ENCODE data around the gene QSOX2.

QSOX2 gene

DNA sequence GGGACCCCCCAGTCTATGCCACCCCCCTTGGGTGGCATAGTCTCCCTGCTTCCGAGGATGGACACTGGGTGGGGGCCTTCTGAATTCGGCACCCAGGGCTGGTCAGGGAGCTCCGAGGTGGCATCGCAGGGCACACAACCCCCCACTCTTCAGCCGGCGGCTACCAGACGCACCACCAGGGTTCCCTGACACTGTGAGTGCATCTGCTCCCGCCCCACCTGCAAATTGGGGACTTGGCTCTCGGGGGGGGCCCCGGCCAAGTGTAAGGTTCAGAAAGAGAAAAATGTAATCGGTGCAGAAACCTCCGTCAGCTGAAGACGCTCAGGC is 12.7 kb upstream of the QSOX2 start:
- ChIA-PET POLR2A (no interaction called here), CTCF (interaction anchor here (1.0 kb wide), 1 partner anchor 9 kb away, joined by 3 read pairs; no protein-coding TSS in a partner anchor)
- TF ChIP-seq, protein P1, sequence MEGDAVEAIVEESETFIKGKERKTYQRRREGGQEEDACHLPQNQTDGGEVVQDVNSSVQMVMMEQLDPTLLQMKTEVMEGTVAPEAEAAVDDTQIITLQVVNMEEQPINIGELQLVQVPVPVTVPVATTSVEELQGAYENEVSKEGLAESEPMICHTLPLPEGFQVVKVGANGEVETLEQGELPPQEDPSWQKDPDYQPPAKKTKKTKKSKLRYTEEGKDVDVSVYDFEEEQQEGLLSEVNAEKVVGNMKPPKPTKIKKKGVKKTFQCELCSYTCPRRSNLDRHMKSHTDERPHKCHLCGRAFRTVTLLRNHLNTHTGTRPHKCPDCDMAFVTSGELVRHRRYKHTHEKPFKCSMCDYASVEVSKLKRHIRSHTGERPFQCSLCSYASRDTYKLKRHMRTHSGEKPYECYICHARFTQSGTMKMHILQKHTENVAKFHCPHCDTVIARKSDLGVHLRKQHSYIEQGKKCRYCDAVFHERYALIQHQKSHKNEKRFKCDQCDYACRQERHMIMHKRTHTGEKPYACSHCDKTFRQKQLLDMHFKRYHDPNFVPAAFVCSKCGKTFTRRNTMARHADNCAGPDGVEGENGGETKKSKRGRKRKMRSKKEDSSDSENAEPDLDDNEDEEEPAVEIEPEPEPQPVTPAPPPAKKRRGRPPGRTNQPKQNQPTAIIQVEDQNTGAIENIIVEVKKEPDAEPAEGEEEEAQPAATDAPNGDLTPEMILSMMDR (IDR thresholded peaks at IDR 0.05; ENCODE audit: control extremely low read depth, extremely low read depth, low read depth, missing control alignments), result no peak
- no peak for DNase-seq (ENCODE audit: extremely low spot score)

- POLR2A ChIA-PET, result no interaction called here
- DNase-seq (ENCODE audit: extremely low spot score), result no peak
Measured at GRCh38 chr9:136257381-136258298, 12.0 kb upstream of the QSOX2 start.

DNA sequence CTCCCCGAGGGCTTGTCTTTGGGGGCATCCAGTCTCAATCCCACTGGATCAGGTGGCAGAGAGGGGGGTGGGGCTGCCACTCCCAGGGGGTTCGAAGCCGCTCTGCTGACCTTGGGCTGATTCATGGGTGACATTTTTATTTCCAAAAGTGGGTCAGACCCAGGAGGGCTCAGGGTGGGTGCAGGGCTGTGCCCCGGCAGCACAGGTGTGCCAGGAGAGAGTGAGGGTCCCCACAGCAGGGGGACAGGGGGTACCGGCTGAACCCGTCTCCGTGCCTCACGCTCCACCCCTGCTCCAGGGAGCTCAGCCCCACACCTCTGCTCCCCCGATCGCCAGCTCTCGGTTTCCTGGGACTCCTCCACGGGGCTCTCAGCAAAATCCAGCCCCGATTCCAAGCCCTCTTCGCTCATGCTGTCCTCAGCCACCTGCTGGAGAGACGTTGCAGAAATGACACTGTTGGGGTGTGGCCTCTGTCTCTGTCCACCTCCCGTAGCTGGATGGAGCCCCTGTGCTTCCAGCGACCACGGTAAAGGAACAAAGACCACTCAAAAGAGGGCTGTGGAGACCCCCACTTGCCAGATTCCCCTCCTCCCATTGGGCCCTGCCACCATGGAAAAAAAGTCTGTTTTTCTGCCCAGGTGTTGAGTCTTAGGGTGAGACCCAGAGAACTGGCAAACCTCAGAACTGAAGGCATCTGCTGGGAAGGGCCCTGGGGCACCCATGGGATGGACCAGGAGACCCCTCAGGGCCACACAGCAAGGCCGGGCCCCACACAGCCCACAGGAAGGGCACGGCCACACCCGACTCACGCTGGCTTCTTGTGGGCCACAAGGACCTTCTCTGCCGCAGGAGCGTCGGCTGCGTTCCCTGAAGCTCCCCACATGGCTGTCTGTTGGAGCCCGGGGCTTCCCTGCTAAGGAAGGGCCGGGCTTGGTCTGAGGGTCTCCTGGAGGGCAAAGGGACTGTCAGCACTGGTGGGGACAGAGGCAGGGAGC is 10.6 kb upstream of the QSOX2 start:
- DNase-seq (ENCODE audit: extremely low spot score), result no peak
- ChIA-PET POLR2A (no interaction called here), CTCF (interaction anchor here (1.4 kb wide), 1 partner anchor 31 kb away, joined by 3 read pairs; no protein-coding TSS in a partner anchor)
- TF ChIP-seq, protein P1 (IDR thresholded peaks at IDR 0.05; ENCODE audit: control extremely low read depth, extremely low read depth, low read depth, missing control alignments), result peak; percentile 6

More at GRCh38 chr9:136257381-136258298, 12.0 kb upstream of the QSOX2 start:
- CTCF ChIA-PET, result no interaction called here
- TF ChIP-seq, protein P1 (IDR thresholded peaks at IDR 0.05; ENCODE audit: control extremely low read depth, extremely low read depth, low read depth, missing control alignments), result no peak

DNA sequence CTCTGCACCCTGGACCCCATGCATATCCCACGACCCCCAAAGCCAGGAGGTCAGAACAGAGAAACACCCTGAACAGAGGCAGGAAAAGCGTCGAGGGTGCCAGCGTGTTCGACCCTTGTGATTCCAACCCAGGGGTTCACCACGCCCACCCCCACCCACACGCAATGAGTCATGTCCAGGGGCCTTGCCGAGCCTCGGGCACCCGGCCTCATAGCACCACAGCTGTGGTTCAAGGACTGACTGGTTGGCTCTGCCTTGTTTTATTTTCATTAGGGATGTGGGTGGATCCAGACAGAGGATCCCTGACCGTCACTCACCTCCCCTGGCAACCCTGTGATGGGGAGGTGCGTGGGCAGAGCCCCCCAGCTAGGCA is 9.5 kb upstream of the QSOX2 start:
- ChIA-PET POLR2A (no interaction called here), CTCF (interaction anchor here (1.4 kb wide), 1 partner anchor 30 kb away, joined by 3 read pairs; no protein-coding TSS in a partner anchor)
- no peak for DNase-seq (ENCODE audit: extremely low spot score)
- TF ChIP-seq, protein P1 (IDR thresholded peaks at IDR 0.05; ENCODE audit: control extremely low read depth, extremely low read depth, low read depth, missing control alignments), result no peak

DNA sequence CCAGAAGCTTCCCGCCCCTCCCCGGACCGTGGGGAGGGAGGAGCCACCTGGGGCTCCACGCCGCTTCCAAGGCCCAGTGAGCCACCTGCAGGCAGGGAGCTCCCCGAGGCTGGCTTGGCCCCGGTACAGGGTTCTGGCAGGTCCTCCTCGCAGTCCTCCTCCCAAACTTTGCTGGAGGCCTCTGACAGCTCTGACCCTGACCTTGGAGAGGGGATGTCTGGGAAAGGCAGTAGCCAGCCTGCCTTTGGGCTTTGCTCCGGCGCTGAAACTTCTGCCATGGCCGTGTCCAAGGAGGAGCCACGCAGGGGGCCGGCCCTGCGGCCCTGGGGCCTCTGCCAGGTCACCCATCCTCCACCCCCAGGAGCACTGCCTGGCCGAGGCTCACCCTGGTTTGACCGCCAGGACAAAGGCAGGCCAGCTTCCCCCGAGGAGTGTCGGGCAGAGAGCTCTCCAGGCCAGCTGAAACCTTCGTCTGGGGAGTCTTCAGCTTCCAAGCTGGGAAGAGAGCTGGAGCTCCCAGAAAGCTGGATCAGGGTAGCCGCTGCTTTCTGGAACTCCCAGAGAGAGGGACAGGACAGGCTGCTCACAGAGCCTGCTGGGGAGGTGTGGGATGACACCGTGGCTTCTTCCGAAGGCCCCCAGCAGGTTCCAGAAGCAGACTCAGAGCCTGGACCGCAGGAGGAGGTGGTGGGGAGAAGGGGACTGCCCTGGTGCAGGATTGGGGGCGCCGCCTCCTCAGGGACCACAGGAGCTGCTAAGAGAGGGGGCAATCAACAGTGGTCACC is 9.0 kb upstream of the QSOX2 start:
- CTCF ChIA-PET, result no interaction called here

More for the DNA sequence above, 9.0 kb upstream of the QSOX2 start:
- no peak for DNase-seq (ENCODE audit: extremely low spot score)
- TF ChIP-seq, protein P1 (IDR thresholded peaks at IDR 0.05; ENCODE audit: control extremely low read depth, extremely low read depth, low read depth, missing control alignments), result no peak
- POLR2A ChIA-PET, result no interaction called here

All from GM10248 (cell line).